Left kidney (tissue), 2 donors: Measurements from ENCODE around the gene SRRD. TPM values are rescaled to one million over a fixed set of nuclear protein-coding genes. Genes with fewer than 3 reads are reported as not detected.
A peak's percentile ranks its signal among the peaks of the same experiment; 100 is the strongest.

Experiments used
- DNase-seq: peaks from one replicate; pipeline ENCODE4 v3.0.0-alpha.2; 2013
- polyA plus RNA-seq: library from polyadenylated mRNA; unstranded; fragments of 120-200 nt; gene quantifications from one replicate; pipeline ENCODE4 v1.2.1, GENCODE V29; 2013; ENCODE audit not compliant: insufficient read length

SRRD gene
- polyA plus RNA-seq, 1 donor: 39.4 TPM

DNA sequence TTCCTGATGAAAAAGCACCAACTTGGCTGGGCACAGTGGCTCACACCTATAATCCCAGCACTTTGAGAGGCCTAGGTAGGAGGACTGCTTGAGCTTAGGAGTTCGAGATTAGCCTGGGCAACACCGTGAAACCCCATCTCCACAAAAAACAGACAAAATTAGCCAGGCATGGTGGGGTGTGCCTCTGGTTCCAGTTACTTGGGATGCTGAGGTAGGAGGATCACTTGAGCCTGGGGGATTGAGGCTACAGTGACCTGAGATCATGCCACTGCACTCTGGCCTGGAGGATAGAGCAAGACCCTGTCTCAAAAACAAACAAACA lies 3.1 kb upstream of the SRRD start:
- no peak for DNase-seq

DNA sequence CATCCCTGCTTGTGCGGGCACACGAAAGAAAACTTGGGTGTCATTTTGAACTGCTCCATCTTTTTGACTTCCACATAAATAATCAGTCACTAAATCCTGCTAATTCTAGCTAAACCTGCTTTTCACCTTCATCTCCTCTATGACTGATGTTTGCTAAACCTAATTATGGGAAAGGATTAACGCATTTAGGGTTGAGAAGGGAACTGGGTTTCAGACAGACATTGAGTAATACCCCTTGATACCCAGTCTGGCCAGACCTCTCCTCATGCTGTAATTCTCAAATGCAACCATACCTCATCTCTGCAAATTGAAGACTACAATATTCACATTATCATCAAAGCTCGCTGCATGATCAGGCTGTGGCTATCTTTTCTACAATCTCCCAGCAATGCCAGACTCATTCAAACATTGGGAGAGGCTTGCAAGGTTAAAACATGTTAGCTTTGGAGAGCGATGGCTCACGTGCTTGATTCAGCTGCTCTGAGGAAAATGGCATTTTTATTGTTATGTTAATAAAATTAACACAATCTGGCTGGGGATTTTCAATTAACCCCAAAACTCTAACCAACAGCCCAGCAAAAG lies 2.5 kb upstream of the SRRD start:
- DNase-seq: no peak

DNA sequence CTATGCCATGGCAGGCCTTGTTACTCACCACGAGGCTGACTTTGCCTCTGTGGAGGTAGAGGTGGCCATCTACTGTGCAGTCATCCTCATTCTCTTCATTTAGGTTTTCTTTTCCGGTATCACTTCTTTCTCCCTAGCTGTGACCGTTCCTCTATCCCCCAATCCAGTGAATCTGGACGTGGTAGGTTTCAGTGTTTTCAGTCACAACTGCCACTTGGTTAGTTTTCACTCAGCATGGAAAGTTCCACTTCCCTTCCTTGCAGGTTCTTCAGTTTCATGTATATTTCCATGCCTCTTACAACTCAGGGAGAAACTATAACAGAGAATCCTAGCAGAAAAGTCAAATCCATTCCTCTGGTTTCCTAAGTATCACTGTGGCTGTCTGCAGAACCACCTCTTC lies 2.0 kb upstream of the SRRD start:
- DNase-seq: no peak

DNA sequence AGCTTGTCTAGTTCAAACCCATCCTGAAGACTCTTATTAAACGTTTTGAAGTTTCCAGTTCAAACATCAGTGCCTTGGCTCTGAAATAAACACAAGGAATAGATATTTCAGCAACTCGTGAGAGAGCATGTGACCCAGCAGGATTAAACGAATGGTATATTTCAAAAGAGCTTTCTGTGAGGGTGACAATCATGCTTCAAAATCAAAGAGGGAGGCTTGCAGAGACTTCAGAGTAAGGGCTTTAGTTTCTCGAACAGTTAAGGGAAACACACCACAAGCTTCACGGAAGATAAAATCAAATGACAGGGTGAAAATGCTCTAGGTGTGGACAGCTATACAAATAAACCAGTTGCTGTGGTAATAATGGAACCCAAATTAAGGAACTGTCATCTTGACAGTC lies 1.5 kb upstream of the SRRD start:
- DNase-seq: no peak

DNA sequence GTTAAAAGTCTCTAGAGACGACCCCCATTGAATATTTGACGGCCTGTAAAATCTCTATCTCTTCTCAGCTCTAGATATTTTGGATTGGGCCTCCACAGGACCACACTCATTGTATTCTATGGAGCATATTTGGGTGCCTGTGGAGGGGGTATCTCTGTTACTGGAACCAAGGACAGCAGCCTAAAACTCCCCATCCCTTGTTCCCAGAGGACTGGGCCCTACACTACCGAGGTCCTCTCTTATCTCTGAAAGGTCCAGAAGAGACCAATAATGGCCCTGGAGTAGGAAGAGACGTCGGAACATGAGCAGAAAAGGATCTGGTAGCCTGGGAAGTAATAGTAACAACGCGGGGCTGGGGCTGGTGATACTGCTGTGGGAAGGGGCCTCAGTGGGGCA lies 636 bp upstream of the SRRD start:
- DNase-seq: peak; percentile 25

DNA sequence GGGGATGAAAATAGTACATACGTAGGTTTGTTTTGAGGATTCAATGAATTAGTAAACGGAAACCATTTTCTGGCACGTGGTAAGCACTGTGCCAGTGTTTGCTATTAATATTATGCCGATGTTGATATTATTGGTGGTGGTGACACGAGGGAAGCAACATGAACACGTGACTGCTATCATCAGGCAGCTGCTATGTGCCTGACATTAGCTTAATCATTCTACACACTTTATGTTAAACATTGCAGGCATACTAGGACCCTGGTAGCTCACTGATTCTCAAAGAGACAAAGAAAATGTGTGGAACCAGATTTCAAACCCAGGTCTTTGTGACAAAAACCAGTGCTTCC lies 656 bp downstream of the SRRD start:
- no peak for DNase-seq

DNA sequence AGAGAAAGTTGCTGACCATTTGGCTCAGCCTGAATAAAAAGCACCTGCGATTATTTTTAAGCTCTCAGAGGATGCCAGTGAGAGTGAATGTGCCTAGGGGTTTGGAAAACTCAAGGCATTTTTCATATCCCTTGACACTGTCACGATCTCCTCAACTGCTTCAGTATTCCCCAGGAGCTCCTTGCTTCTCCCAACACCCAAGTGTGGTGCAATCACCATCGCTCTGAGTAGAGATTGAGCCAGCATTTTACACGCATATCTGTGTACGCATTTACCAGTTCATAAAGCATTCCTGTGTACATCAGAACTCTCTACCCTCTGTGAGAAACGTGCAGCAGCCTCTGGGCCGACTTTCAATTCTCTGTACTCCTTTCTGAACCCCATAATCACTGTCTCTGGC lies 1.3 kb downstream of the SRRD start:
- DNase-seq: no peak

DNA sequence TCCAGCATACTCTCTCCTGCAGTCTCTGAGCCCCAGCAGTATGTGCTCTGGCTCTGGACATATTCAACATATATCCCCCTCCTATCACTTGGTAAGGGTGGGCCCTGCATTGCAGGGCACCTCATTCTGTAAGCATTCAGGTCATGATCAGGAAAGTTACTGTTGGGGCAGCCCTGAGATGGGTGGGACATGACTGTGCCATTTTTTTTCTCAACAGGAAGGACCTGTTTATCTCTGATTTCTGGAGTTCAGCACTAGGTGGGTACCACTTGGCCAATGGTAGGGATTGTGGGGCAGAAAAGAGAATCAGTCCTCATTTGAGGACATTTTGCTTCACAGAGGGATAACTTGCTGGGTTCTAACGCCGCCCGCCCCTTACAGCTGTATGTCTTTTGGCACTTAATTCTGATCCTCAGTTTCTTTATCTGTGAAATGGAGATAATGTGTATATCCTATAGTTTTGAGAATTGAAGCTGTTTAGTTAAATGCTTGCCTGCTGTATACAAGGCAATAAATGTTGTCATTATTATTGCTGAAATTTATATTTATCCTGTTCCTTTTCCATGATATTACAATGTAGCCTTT lies 2.2 kb downstream of the SRRD start:
- DNase-seq: no peak

DNA sequence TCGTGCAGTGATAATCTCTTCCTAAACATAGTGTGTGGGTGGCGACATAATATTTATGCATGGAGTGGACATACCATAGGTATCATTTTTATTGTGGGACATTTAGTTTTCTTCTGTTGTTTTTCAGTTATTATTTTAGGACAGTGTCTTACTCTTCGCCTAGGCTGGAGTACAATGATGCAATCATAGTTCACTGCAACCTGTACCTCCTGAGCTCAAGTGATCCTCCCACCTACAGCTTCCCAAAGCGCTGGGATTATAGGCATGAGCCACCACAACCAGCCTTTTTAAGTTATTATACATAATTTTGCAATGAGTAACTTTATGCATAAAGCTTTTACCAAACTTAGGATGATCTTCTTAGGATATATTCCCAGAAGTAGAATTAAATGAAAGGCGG lies 2.7 kb downstream of the SRRD start:
- DNase-seq: no peak

DNA sequence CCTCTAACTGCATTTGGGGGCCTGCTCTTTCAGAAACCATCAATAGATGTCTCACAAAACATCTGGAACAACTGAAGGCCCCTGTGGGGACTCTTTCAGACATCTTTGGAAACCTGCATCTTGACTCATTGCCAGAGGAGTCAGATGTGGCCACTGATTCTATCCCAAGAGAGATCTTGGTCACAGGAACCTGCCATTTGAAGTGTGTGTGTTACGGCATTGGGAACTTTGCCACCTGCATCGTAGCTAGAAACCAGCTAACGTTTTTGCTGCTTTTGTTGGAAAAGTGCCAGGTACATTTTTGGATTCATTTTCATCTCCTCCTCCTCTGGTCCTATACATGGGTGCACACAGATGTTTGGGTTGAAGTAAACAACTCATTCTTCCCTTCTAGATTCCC lies 4.3 kb downstream of the SRRD start:
- DNase-seq: no peak

DNA sequence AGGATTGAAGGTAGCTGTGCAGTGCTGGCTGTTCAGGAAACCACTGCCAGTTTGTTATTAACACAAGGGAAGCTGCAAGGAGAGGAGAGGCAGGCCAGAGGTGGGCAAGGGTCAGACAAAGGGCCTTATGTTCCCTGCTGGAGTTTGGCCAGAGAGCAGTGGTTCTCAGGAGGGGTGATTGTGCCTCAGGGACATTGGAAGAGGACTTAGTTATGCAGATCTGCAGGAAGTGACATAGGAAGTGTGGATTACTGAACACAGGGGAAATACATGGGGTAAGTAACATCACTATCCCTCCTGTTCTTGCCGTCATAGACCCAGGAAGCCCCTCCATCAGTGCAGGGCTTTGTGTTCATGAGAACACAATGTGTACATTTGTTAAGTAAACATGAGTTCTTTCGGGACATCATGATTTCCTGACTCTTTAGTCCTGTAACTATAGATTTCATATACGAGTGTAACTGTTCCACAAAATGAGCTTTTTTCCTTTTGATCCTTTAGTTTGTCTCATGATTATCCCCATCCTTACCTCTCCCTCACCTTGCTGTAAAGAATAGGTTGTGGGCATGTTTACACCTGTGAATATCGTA lies 5.9 kb downstream of the SRRD start:
- no peak for DNase-seq

DNA sequence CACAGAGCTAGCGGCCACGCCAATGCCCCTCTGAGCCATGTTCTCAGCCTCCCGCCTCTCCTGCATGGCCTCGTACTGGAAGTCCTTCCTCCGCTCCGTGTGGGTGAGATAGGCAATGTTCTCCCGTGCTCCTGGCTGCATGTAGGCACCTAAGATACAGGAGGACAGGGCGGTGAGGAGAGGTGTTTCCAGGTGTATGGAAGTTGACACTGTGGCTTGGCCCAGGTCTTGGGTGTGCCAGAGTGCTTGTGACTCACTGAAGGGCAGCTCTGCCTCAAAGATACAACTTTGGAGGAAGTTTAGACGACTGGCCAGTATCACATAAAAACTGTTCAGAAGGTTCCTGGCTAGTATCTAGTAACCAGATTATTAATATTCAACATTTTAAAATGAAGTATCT lies 8.5 kb downstream of the SRRD start:
- no peak for DNase-seq

DNA sequence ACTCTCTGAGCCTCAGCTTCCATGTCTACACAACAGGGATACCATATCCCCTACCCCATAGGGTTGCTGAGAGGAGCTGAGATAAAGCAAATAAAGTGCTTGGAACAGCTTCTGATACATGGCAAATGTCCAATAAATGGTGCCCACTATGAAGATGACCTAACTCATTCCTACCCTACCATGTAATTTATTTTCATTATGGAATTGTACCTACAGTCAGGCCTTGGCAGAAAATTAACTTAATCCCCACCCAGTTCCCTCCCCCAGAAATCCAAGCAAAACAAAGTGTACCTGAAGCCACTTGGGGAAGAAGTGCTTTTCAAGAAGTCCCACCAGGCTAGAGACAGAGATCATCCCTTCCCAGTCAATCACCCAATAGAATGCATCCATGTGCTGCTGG lies 10.8 kb downstream of the SRRD start:
- no peak for DNase-seq

DNA sequence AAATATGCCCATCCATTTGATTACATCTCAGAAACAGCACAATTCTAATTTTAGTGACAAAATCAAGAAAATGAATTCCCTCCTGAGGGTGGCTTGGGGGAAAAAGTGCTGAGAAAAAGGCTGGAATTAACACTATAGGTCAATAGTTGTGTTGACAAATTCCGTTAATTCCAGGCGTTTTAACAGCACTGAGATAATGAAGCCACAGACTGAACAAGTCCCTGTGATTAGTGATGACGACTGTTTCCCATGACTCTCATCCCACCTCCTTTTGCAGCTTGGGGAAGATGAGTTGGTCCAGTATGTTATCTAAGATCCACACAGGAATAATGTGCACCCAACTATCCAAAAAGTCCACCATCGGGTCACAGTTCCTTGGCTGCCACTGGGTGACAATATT lies 12.8 kb downstream of the SRRD start:
- no peak for DNase-seq

DNA sequence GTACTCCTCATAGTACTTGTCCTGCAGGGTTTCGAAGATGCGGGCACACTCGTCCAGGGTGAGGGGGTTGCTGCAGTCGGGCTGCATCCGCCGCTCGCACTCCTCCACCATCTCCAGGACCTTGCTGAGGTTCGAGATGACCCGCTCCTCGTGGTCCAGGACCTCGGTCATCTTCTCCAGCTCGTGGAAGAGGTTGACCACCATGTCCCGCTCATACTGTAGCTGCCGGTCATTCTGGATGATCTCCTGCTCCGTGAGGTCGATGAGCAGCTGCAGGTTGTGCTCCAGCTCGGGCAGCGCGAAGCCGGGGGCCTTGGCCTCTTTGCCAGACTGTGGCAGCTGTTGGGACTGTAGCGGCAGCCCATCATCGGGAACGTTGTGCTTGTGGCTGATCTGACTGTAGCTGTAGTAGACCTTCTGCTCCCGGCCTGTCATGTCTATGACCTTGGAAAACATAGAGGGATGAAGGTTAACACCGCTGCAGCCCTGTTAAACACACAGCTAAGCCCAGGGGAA lies 15.6 kb downstream of the SRRD start:
- DNase-seq: no peak

DNA sequence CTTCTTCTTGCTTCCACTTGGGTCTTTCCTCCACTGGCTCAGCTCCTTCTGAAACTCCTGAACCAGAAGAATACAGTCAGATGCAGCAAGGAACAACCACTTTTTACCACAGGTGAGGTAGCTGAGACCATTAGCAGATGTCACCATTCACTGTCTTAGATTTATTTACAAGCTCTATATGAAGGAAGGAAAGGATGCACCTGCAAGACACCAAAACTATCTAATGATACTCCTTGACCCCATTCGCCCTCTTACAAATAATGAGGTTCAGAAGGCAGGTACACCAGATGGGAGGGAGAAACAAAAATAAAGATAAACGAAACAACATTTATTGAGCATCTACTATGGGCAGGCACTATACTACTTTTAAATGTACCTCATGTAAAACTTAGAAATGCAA lies 18.3 kb downstream of the SRRD start:
- DNase-seq: no peak

DNA sequence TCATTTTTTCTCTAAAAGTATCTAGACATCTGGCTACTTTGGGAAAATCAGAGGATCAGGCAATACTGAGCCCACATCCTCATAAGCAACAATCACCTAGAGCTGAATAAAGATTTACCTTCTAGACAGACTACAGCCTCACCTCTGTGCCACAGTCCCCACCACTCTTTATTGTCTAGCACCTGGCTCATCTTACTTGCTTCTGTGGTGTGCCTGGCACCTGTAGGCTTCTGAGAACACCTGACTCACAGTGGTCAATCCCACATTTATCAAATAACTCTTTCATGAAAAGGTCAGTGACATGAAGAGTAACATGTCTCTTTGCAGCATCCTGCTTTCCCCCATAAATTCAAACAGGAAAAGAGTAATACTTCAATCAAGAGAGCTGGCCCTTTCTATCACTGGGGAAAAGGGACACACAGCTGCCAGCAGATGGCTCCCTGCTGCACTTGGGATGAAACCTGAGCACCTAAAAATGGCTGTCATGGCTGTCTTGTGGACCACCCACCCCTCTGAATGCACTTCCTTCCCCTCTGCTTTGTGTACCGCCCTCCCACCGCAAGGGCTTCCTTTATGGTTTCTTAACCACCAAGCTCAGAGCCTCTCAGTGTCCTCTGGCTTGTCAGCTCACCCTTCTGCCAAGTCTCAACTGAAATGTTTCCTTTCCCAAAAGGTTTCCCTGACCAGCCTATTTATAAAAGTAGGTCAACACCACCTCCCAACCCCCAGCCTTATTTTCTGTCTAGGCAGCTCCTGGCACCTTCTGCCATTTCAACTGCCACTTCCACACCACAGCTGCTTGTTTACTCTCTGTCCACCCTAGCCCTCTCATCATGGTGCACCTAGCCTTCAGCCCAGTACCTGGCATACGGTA lies 19.2 kb downstream of the SRRD start:
- no peak for DNase-seq

DNA sequence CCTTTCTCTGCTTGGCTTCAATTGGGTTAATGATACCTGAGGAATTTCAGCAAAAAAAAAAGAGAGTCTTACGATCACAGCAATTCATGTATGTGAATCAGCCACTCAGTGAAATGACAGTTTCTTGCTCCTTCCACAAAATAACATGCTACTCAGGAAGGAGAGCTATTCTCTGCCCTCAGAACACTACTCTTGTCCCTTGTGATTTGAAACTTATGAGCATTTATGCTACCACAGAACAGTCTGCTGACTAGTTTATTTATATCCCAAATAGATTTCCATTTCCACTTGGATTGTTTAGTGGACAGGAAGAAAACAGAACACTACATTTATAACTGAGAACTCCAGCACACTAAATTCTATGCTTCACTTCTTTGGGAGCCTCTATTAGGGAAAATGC lies 20.1 kb downstream of the SRRD start:
- no peak for DNase-seq

DNA sequence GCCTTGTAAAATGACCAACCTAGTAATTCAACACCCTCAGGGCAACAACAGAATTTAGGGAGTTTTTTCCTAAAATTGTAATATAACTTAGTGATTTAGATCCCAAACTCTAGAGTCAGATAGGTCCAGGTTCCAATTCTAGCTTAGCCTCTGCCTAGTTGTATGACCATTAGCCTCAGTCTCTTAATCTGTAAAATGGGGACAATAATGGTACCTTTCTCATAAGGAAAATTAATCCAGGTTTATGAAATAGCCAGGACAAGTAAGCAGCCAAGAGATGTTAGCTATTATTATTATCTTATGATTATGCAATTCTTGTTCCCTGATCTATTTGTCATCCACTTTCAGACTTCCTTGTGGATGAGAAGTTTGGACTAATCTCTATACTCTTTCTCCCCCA lies 24.5 kb downstream of the SRRD start:
- DNase-seq: no peak

DNA sequence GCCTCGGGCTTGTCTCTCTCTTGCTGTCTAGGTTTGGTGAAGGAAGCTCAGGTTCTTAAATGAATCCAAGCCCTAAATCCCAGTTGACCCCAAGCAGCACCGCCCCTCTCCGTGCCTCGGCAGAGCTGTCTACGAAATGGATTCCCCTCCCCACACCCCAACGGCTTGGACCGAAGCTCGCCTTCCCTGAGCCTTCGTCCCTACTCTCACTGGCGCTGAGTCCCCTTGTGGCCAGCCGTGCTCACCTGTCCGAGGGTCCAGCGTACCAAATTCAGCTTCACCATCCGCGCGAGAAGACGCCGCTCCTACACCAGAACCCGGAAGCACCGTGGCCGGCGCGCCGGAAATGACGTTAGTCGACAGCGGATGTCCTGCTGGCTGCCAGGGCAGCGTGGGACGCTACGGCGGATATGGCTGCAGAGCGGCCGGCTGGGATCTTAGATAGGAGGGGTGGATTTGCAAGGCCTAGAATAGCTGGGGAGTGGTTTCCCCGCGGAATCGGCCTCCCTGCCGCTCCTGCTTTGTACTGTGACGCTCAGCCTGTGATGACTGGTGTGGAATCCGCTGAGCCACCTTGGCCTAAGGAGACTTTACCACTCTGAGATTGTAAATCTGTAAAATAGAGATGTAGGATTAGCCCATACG lies 28.6 kb downstream of the SRRD start, which contains the start of gene TFIP11:
Gene TFIP11 (minus strand): TSS at position 325 of the 645 bp plus-strand sequence. CDS start 2,201 bp downstream, outside the sequence.
- peak; percentile 92 for DNase-seq

DNA sequence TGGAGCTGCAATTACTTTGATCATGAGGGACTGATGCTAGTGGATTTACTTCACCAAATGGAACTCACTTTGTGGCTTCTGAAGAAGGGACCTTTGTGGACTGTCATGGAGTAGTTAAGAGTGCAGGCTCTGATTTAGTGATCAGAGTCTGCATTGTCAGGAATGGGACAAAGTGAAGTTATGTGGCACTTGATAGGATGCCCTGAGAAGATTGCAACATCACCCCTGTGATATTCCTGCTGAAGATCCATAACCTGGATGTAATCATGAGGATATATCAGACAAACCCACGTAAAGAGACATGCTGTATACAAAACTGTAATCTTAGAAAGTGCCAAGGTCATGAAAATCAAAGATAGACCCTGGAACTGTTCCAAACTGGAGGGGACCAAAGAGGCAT lies 30.2 kb downstream of the SRRD start:
- no peak for DNase-seq

DNA sequence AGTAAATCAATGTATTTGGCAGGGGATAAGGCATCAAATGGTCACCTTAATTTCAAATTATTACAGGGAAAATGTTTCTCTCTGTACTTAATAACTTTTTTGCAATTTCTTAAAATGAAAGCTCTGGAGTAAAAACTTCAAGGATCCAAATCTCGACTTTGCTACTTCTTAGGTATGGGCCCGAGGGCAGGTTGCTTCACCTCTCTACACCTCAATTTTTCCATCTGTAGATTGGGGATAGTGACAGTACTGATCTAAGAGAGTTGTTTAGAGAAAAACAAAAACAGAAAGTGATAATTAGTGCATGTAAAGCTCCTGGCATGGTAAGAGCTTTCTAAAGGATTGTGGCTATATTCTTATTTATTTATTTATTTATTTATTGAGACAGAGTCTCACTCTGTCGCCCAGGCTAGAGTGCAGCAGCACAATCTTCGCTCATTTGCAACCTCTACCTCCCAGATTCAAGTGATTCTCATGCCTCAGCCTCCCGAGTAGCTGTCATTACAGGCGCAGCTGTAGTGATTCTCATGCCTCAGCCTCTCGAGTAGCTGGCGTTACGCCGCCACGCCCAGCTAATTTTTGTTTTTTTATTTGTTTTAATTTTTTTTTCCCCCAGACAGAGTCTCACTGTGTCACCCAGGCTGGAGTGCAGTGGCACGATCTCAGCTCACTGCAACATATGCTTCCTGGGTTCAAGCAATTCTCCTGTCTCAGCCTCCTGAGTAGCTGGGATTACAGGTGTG lies 30.9 kb downstream of the SRRD start:
- no peak for DNase-seq
